Right lobe of liver (tissue), 4 donors: ENCODE measurements around the gene CRBN.

ENCODE experiments used
- POLR2A ChIP-seq: fragments of 450-650 bp; IDR thresholded peaks from one replicate; pipeline ENCODE4 v1.6.1; 2017; ENCODE audit warnings: antibody characterized with exemption, mild to moderate bottlenecking
- TF ChIP-seq, protein P1 (sequence below), 4 donors: fragments of 200-600 bp in 3 of 4; fragments of 450-650 bp in 1 of 4; IDR thresholded peaks; one replicate each; pipeline versions ENCODE4 v1.5.1 to v1.8.0; 2016 to 2022; ENCODE audit warnings: antibody characterized with exemption in 4 of 4, mild to moderate bottlenecking in 2 of 4
- donor health status: DM: no; HTN: no; CAD: no.
- donor health status: DM: no; HTN: no; CAD: no.
- donor health status: DM: no; HTN: yes; CAD: no.

DNA sequence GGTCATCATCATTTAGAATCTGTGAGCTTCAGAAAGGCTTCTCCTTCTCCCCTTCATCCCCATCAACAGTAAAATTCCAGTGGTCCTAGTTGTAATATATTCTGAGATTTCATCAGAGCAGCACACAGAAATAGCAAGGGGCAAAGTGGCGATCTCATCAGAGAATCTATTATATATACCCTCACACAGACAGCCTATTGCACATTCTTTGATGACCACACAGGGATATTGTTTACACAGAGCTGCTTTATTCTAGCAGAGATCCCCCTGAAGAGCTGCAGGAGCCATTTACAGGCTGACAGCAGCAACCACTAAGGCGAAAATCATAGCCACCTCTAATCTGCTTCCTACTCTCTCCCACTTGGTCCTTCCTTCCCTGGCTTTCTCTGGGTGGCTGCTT, 42.0 kb upstream of the CRBN start:
- no peak for TF ChIP-seq POLR2A
- TF ChIP-seq, protein P1, sequence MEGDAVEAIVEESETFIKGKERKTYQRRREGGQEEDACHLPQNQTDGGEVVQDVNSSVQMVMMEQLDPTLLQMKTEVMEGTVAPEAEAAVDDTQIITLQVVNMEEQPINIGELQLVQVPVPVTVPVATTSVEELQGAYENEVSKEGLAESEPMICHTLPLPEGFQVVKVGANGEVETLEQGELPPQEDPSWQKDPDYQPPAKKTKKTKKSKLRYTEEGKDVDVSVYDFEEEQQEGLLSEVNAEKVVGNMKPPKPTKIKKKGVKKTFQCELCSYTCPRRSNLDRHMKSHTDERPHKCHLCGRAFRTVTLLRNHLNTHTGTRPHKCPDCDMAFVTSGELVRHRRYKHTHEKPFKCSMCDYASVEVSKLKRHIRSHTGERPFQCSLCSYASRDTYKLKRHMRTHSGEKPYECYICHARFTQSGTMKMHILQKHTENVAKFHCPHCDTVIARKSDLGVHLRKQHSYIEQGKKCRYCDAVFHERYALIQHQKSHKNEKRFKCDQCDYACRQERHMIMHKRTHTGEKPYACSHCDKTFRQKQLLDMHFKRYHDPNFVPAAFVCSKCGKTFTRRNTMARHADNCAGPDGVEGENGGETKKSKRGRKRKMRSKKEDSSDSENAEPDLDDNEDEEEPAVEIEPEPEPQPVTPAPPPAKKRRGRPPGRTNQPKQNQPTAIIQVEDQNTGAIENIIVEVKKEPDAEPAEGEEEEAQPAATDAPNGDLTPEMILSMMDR (IDR thresholded peaks at IDR 0.05), result no peak
